ENCODE data around the gene TUBB4B.

The TUBB4B gene

GRCh38 chr9:137225699-137226331 lies 15.3 kb upstream of the TUBB4B start:
- Mint-ChIP-seq H3K27ac (no peak overlapping the region), H3K4me3 (no peak overlapping the region), H3K27me3 (peaks cover 12 to 18% of the 10 kb centered on the region in 2 donors), H3K36me3 (no peaks in the 10 kb centered on the region), H3K9me3 (no peaks in the 10 kb centered on the region), H3K4me1 (peaks cover 14 to 30% of the 10 kb centered on the region in 2 donors)
- ATAC-seq (replicated peaks) (no peak), DNase-seq (no peak)

DNA sequence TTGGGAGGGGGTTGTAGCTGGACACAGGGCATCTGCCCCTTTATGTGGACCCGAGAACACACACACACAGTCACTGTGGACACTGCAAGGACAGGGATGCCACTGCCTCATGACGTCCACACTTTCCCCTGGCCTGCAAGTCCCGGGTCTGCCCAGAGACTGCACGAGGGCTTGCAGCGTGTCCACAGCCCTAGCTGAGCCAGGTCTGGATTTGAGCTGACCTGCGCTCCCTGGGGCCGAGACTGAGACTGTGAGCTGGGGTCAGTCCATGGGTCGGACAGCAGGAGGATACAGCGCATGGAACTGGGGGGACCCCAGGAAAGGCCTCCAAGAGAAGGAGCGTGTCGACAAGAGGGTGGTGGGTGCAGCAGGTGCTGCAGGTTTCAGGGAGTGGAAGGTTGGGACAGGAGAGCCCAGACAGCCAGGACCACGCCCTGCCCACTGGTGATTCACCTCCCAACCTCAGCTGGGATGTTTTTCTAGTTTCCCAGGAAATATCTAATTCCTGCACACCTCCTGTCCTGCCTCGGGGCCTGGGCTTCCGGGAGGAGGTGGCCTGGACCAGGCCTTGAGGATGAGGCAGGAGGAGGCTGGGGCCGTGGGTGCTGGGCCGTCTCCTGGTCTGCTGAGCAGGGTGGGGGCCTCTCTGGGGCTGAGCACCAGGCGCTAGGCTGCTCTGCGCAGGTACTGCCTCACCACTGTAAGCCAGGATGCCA lies 14.6 kb upstream of the TUBB4B start:
- H3K9me3 Mint-ChIP-seq: no peaks in the 10 kb centered on the region
- no peak for ATAC-seq (replicated peaks)
- no peaks in the 10 kb centered on the region for H3K36me3 Mint-ChIP-seq
- H3K27ac Mint-ChIP-seq: peak overlapping the region; percentile 83
- peaks cover 12 to 18% of the 10 kb centered on the region in 2 donors for H3K27me3 Mint-ChIP-seq
- no peak for DNase-seq
- no peak overlapping the region for H3K4me3 Mint-ChIP-seq
- H3K4me1 Mint-ChIP-seq: peaks cover 13 to 30% of the 10 kb centered on the region in 2 donors

- Mint-ChIP-seq H3K27ac (peak within 1 kb of the TSS; percentile 87), H3K4me1 (peaks cover 13 to 30% of the 10 kb centered on the region in 2 donors), H3K36me3 (no peaks in the 10 kb centered on the region), H3K27me3 (peaks cover 12 to 24% of the 10 kb centered on the region in 2 donors), H3K9me3 (no peaks in the 10 kb centered on the region), H3K4me3 (peak within 1 kb of the TSS in 1 of 2 donors; percentile 29)
- ATAC-seq (replicated peaks) (peak; percentile 57), DNase-seq (peak; percentile 73)
Measured at GRCh38 chr9:137227054-137227852, 13.8 kb upstream of the TUBB4B start, which contains the start of gene RNF224. Gene RNF224 (plus strand): TSS chr9:137227502. CDS start chr9:137228336, 834 bp downstream.

DNA sequence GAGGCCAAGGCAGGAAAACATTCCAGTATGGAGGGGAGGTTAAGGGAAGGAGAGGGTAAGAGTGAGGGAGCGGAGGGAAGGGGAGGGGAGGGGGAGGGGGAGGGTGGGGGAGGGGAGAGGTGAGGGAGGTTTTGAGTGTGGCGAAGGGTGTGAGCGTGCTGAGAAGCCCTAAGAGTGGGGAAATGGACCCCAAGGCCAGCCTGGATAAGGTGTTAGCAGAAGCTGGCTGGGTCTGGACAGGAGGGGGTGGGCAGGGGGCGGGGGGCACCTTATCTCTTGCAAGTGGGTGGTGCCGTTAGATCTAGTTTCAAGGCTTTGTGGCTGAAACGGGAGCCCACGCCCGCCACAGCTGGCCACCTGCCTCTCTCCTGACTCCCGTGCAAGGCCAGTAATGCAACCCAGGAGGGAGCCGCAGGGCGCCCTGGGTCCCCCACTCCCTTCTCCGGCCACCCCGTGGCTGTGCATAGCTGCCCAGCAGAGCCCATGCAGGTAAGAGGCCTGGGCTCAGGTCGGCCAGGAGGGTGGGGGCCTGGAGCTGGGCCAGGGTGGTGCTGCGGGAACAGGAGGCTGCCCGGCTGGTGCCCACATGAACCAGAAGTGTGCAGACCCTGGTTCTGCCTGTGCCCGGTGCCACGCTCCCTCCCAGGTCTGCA lies 13.1 kb upstream of the TUBB4B start:
- H3K4me3 Mint-ChIP-seq: peak overlapping the region in 1 of 2 donors; percentile 29
- peak overlapping the region; percentile 87 for H3K27ac Mint-ChIP-seq
- no peak for DNase-seq
- peaks cover 10 to 26% of the 10 kb centered on the region in 2 donors for H3K4me1 Mint-ChIP-seq
- no peaks in the 10 kb centered on the region for H3K36me3 Mint-ChIP-seq
- ATAC-seq (replicated peaks): no peak
- H3K9me3 Mint-ChIP-seq: no peaks in the 10 kb centered on the region
- peaks cover 12 to 28% of the 10 kb centered on the region in 2 donors for H3K27me3 Mint-ChIP-seq

GRCh38 chr9:137228506-137228967 lies 12.6 kb upstream of the TUBB4B start:
- H3K9me3 Mint-ChIP-seq: no peaks in the 10 kb centered on the region
- H3K4me1 Mint-ChIP-seq: peaks cover 9 to 24% of the 10 kb centered on the region in 2 donors
- DNase-seq (no peak), ATAC-seq (replicated peaks) (no peak)
- no peaks in the 10 kb centered on the region for H3K36me3 Mint-ChIP-seq
- no peak overlapping the region for H3K27ac Mint-ChIP-seq
- no peak overlapping the region for H3K4me3 Mint-ChIP-seq
- peaks cover 12 to 28% of the 10 kb centered on the region in 2 donors for H3K27me3 Mint-ChIP-seq

DNA sequence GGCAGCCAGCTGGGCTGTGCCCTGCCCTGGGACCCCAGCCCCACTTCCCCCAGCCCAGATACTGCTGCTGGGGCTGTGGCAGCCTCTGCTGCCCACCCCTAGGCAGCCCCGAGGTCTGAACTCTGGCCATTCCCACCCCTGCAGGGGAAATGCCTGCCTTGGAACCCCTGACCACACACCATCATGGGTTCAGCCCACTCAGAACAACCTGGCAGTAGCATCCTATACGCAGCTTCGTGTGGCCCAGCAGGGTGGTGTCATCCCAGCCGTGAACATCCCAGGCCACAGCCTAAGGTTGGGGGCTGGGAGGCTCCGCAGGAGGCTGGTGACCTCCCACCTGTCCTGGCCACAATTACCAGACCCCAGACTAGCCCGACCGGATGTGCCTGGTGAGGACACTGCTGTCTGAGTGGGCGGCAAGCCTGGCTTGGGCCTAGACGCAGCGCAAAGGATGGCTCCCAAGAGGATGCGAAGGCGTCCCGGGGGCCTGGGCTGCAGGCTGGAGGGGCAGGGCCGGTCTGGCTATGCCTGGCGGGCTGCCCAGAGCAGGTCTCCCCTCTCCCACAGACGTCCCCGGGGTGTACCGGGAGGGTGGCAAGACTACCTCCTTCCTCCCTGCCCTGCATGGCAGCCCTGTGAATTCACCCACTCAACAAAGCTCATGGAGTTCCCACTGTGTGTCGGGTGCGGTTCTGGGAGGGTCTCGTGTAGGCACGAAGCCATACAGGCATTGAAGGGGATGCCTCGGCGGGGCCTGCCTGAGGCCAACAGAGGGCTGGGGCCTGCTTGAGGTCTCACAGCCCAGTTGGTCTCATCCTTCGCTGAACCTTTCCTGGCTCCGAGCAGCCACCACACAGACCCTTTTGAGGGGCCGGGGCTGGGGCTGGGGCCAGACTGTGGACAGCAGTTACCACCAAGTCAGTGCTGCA lies 11.9 kb upstream of the TUBB4B start:
- Mint-ChIP-seq H3K27me3 (peaks cover 12 to 28% of the 10 kb centered on the region in 2 donors), H3K27ac (no peak overlapping the region), H3K4me3 (no peak overlapping the region), H3K36me3 (no peaks in the 10 kb centered on the region), H3K4me1 (peaks cover 9 to 20% of the 10 kb centered on the region in 2 donors), H3K9me3 (no peaks in the 10 kb centered on the region)
- ATAC-seq (replicated peaks): no peak
- DNase-seq: no peak

DNA sequence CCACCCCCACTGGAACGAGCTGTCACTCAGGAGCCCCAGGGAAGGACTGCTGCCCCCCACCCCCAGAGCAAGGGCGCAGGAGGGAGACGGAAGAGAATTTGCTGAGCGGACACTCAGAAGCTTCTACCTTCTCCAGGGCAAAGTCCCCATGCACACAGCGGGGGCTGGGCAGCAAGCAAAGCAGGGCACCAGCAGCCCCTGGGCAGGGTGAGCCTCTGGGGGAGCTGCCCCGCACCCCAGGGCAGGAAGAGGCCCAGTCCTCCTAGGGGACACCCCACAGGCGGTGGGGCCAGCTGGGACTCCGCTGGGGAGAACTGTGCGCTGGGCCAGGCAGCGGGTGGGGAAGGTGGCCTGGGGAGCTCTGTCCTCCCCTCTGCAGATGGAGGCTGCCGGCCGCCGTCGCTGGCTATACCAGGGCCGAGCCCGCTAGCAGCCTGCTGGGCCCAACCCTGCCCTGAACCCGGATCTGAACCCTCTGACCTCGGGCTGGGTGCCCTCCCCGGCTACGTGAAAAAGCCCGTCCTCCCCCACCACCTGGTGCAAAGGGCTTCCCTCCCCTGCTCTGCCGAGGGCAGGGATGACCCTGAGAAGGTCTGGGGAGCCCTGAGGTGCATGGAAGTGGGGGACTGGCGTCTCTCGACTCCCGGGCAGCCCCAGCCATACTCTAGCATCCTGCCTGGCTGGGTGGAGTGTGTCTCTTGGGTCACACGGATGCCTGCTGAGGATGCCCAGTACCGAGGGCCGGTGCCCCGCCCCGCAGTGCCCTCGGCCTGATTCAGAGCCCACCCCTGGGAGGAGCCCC lies 11.0 kb upstream of the TUBB4B start:
- Mint-ChIP-seq H3K27ac (no peak overlapping the region), H3K4me3 (no peak overlapping the region), H3K27me3 (peaks cover 12 to 28% of the 10 kb centered on the region in 2 donors), H3K4me1 (peaks cover 16 to 24% of the 10 kb centered on the region in 2 donors), H3K9me3 (no peaks in the 10 kb centered on the region), H3K36me3 (no peaks in the 10 kb centered on the region)
- DNase-seq (no peak), ATAC-seq (replicated peaks) (no peak)

DNA sequence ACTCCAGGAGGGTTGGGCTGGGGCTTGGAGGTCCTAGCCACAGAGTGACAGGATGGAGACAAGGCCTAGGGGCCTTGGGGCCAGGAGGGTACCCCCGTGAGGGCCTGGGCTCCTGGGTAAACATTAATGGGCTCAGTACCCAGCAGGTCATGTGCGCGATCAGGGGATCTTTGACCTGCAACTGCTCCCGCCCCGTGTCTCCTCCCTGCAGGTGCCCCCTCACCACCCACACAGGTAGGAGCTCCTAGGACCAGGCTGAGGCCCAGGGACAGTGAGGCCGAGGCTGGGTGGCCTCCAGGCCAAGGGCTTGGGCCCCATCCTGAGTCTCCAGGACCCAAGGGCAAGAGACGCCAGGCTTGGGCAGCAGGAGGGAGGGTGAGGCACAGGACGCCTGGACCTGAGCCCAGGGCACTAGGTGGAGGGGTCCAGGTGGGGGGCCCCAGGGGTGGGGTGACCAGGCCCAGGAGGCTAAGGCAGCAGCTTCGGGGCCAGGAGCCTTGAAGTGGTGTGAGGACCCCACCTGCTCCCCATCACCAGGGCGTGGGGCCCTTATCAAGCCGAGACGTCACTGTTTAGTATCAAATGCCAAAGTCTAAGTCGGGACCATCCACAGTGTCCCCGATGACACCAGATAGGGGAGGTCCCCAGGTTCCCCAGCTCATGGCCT lies 10.2 kb upstream of the TUBB4B start, which contains the start of gene SLC34A3:
SLC34A3 (plus strand) TSS at position 197 of the 667 bp plus-strand sequence. CDS start 802 bp downstream, outside the sequence.
- ATAC-seq (replicated peaks) (no peak), DNase-seq (no peak)
- H3K27me3 Mint-ChIP-seq: peaks cover 12 to 28% of the 10 kb centered on the region in 2 donors
- no peak within 1 kb of the TSS for H3K4me3 Mint-ChIP-seq
- peaks cover 16 to 23% of the 10 kb centered on the region in 2 donors for H3K4me1 Mint-ChIP-seq
- no peaks in the 10 kb centered on the region for H3K9me3 Mint-ChIP-seq
- no peak within 1 kb of the TSS for H3K27ac Mint-ChIP-seq
- H3K36me3 Mint-ChIP-seq: peaks cover 0 to 2% of the 10 kb centered on the region in 2 donors

DNA sequence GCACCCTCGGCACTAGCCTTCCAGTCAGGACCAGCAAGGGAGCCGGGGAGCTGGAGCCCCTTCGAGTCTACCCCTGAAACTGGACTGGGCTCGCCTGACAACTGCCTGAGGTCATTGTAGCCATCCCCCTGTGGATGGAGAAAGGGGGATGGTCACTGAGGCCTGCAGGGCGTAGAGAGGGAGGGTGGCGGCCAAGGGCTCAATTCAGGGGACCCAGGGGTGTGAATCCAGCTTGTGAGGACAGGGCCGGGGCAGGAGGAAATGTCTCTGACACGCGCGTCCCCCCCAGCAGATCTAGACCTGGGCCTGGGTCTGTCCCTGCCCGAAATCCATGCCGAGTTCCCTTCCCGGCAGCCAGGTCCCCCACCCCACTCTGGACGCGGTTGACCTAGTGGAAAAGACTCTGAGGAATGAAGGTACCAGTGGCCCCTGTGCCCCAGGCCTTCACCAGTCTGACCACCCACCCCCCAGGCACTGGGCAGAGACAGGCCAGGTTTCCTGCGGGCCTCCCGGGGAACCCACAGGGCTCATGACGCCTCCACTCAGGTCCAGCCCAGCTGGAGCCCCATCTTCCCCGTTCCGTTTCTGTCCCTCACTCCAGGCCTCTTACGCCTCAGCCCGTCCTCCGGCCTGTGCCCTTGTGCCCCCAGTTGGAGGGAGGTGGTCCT lies 9.6 kb upstream of the TUBB4B start:
- ATAC-seq (replicated peaks) (no peak), DNase-seq (no peak)
- Mint-ChIP-seq H3K4me1 (peaks cover 18 to 28% of the 10 kb centered on the region in 2 donors), H3K9me3 (no peaks in the 10 kb centered on the region), H3K27ac (no peak overlapping the region), H3K36me3 (peaks cover 0 to 2% of the 10 kb centered on the region in 2 donors), H3K27me3 (peaks cover 9 to 28% of the 10 kb centered on the region in 2 donors), H3K4me3 (no peak overlapping the region)

- ATAC-seq (replicated peaks): no peak
- Mint-ChIP-seq H3K27me3 (peaks cover 9 to 28% of the 10 kb centered on the region in 2 donors), H3K9me3 (no peaks in the 10 kb centered on the region)
Measured at GRCh38 chr9:137232101-137232500, 9.0 kb upstream of the TUBB4B start.

GRCh38 chr9:137232510-137232909 lies 8.6 kb upstream of the TUBB4B start:
- Mint-ChIP-seq H3K4me3 (no peak overlapping the region), H3K36me3 (peaks cover 0 to 2% of the 10 kb centered on the region in 2 donors), H3K4me1 (peaks cover 17 to 35% of the 10 kb centered on the region in 2 donors), H3K9me3 (no peaks in the 10 kb centered on the region), H3K27ac (no peak overlapping the region), H3K27me3 (peaks cover 7 to 25% of the 10 kb centered on the region in 2 donors)
- no peak for ATAC-seq (replicated peaks)
- DNase-seq: no peak

More at GRCh38 chr9:137232101-137232500, 9.0 kb upstream of the TUBB4B start:
- Mint-ChIP-seq H3K36me3 (peaks cover 0 to 2% of the 10 kb centered on the region in 2 donors), H3K4me1 (peaks cover 16 to 34% of the 10 kb centered on the region in 2 donors), H3K4me3 (no peak overlapping the region), H3K27ac (no peak overlapping the region)
- no peak for DNase-seq

All from stimulated activated naive B cell treated with anti-CD40 and anti-IgM and Interleukin-4, amounts not matched to agents 10 μg/mL and 1 μg/mL and 100 μg/mL, for 72 hours (primary cell).